ENCODE measurements around the gene RDH16.

RDH16 gene

DNA sequence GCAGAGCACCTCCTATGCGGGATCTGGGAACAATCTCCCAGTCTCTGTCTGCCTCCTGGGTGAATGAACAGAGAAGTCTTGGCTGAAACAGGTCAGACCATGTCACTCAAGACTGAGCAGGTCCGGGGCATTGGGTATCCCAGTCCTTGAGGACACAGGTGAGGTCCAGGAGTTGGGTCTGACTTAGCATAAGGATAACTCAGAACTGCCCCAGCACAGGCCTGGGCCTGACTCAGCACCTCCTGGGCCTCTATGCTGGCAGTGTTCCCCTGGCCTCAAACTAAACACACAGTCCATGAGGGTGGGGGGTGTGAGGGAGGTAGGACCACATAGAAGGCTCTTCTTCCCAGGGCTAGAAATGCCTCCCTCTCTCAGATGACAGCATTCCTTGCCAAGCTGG lies 21.7 kb downstream of the RDH16 start:
- TF ChIP-seq, protein P1, sequence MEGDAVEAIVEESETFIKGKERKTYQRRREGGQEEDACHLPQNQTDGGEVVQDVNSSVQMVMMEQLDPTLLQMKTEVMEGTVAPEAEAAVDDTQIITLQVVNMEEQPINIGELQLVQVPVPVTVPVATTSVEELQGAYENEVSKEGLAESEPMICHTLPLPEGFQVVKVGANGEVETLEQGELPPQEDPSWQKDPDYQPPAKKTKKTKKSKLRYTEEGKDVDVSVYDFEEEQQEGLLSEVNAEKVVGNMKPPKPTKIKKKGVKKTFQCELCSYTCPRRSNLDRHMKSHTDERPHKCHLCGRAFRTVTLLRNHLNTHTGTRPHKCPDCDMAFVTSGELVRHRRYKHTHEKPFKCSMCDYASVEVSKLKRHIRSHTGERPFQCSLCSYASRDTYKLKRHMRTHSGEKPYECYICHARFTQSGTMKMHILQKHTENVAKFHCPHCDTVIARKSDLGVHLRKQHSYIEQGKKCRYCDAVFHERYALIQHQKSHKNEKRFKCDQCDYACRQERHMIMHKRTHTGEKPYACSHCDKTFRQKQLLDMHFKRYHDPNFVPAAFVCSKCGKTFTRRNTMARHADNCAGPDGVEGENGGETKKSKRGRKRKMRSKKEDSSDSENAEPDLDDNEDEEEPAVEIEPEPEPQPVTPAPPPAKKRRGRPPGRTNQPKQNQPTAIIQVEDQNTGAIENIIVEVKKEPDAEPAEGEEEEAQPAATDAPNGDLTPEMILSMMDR (conservative IDR thresholded peaks at IDR 0.05), result no peak
- TF ChIP-seq ZFX (IDR thresholded peaks at IDR 0.05), result no peak

DNA sequence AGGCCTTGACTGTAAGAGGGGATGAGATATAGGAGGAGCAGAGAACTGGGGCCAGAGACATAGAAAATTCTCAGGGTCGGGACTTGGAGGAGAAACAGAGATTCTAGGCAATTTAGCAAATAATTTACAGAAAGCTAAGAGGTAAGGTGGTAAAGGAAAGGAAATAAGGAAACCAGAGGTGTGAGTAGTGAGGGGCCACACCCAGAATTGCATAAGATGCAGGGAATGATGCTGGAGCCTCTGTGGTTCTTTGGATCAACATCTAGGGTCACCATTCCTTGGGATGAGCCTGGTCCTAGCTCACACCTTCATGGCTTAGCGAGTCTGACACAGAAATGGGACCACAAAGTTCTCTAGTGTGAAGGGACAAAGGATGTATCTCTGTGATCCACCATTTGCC lies 22.3 kb downstream of the RDH16 start:
- TF ChIP-seq ZFX (IDR thresholded peaks at IDR 0.05), result no peak
- TF ChIP-seq, protein P1 (conservative IDR thresholded peaks at IDR 0.05), result no peak
- H3K27ac ChIP-seq, result peak overlapping the region; percentile 7; the same call in 1 of the 2 replicates

More for the DNA sequence above, 21.7 kb downstream of the RDH16 start:
- H3K27ac ChIP-seq, result no peak overlapping the region

DNA sequence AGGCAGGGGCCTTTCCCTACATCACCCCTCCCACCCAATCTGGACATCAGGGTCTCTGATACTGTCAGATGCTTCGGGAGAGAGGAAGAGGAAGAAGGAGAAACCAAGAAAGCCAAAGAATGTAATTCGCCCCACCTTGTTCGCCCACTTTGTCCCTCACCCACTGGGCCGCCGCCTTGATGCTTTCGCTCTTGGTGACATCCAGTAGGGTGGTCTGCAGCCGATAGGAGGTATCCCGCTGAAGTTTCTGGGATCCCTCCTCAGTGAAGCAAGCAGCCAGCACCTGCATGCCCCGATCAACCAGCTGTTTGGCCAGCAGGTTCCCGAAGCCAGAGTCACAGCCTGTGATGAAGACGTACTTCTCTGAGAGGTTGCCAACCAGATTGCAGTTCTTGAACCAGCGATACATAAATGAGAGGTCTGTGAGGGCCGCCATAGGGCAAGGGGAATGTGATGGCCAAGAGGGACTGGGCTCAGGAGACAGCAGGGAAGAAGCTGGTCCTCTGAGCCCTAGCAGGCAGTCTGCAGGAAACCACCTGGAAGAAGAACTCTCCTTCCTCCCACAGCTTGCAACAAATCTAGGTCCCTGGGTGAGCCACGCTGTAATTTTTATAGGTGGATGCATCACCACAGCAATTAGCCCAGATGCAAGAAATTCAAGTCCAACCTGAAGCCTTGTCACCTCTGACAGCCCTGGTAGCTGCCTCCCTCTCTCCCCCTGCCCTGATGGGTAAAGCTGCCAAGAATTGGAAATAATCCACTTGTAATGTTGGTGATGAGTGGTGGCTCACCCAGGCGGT lies 23.4 kb downstream of the RDH16 start, which contains the start of gene SDR9C7:
Gene SDR9C7, minus strand, starts transcription at position 583 of the 800 bp plus-strand sequence. Its CDS starts 147 bp downstream, at position 436.
- no peak for TF ChIP-seq ZFX (IDR thresholded peaks at IDR 0.05)
- TF ChIP-seq, protein P1 (conservative IDR thresholded peaks at IDR 0.05), result no peak
- H3K27ac ChIP-seq, result peak within 1 kb of the TSS; percentile 7; the same call in 1 of the 2 replicates

DNA sequence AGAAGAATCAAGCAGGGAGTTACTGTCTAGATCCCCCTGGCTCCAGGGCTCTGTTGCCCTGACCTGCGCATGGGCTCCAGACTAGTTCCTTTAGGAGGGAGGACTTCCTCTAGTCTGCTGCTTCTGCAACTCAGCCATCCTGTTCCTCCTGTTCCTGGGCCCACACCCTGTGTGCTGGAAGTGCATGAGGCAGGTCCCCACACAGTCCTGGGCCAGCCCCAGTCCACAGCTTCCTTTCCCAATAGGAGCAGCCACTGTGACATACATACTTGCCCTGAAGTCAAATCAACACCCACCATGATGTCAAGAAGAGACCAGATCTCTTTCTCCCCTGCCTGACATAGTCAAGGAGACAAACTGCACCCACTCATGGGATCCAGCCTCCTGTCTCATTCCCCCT lies 24.5 kb downstream of the RDH16 start:
- TF ChIP-seq, protein P1 (conservative IDR thresholded peaks at IDR 0.05), result no peak
- TF ChIP-seq ZFX (IDR thresholded peaks at IDR 0.05), result no peak
- H3K27ac ChIP-seq, result no peak overlapping the region

DNA sequence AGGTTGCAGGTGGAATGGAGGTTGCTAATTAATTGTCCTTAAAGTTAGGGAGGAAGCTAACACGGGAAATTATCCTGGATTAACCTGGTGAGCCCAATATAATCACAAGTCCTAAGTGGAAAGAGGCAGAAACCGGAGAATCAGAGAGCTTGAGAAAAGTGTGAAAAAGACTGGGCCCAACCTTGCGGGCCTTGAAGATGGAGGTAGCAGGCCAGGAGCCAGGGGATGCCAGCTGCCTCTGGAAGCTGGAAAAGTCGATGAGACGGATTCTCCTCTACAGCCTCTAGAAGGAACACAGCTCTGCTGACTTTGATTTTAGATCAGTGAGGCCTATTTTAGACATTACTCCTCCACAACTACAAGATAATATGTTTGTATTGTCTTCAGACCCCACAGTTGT lies 25.3 kb downstream of the RDH16 start:
- no peak for TF ChIP-seq ZFX (IDR thresholded peaks at IDR 0.05)
- TF ChIP-seq, protein P1 (conservative IDR thresholded peaks at IDR 0.05), result no peak
- H3K27ac ChIP-seq, result no peak overlapping the region

DNA sequence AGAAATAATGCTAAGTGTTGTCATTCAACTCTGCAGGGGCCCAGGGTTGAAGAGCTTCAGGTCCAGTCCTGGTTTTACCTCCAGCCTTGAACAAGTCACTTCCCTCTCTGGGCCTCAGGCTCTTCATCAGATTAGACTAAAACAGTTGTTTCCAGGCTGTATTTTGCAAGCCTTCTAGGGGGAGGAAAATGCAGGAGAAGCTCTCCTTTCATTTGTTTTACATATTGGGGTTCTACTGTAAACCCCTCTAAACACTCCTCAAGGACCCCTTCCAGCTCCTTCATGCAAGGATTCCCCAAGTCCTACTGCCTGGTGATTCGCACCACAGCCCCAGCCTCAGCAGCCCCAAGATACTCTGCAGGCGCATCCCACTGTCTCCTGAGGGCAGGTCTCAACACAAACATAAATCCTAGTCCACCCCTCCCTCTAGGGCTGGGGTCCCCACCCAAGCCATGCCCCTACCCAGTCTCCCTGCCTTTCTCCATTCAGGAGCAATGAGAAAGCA lies 25.9 kb downstream of the RDH16 start:
- TF ChIP-seq, protein P1 (conservative IDR thresholded peaks at IDR 0.05), result no peak
- no peak for TF ChIP-seq ZFX (IDR thresholded peaks at IDR 0.05)
- no peak overlapping the region for H3K27ac ChIP-seq

DNA sequence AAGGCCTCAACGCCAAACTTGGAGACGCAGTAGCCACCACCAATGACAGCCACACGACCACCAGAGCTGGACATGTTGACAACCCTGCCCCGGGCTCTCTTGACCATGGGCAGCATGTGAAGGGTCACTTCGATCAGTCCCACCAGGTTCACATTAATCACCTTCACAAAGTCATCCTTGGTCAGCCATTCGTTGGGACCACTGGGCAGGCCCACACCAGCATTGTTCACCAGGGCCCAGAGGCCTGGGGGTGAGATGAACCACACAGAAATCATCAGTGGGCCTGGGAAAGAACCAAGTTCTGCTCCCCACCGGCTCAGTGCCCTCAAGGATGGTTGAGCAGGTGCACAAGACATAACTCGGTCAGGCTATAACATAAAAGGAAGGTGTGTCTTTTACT lies 27.2 kb downstream of the RDH16 start:
- no peak for TF ChIP-seq ZFX (IDR thresholded peaks at IDR 0.05)
- TF ChIP-seq, protein P1 (conservative IDR thresholded peaks at IDR 0.05), result no peak

More for the DNA sequence above, 27.2 kb downstream of the RDH16 start:
- no peak overlapping the region for H3K27ac ChIP-seq

Data from C4-2B (cell line).